Kidney epithelial cell (primary cell): ENCODE data around the gene LGI4. TPM values are rescaled to one million over a fixed set of nuclear protein-coding genes. Genes with fewer than 3 reads are reported as not detected.

Source experiments
- DNase-seq: peaks from one replicate; pipeline ENCODE4 v3.0.0-alpha.2; 2010; ENCODE audit warnings: low read depth
- H3K27me3 ChIP-seq: 2 replicates; pipeline ENCODE4 v1.6.0; 2011; ENCODE audit warnings: low read length; ENCODE audit not compliant: control insufficient read depth, insufficient read depth
- H3K36me3 ChIP-seq: 2 replicates; pipeline ENCODE4 v1.5.1; 2011; ENCODE audit warnings: low read length; ENCODE audit not compliant: control insufficient read depth, insufficient read depth
- H3K4me3 ChIP-seq: 2 replicates; pipeline ENCODE4 v1.5.1; 2011; ENCODE audit warnings: low read depth, mild to moderate bottlenecking, control low read depth, low read length
- total RNA-seq: library from RNA; depleted of rRNA; stranded (reverse); fragments of >200 nt; gene quantifications from 2 replicates; pipeline ENCODE4 v1.2.3, GENCODE V29; 2015
- TF ChIP-seq, protein P1 (sequence below): IDR thresholded peaks from 2 replicates; pipeline ENCODE4 v1.5.1; 2011; ENCODE audit warnings: mild to moderate bottlenecking, moderate library complexity, low read length, control low read depth, inconsistent platforms; ENCODE audit not compliant: insufficient read depth, poor library complexity, severe bottlenecking

The LGI4 gene
- total RNA-seq, 1 donor from 2014 or later: not detected

DNA sequence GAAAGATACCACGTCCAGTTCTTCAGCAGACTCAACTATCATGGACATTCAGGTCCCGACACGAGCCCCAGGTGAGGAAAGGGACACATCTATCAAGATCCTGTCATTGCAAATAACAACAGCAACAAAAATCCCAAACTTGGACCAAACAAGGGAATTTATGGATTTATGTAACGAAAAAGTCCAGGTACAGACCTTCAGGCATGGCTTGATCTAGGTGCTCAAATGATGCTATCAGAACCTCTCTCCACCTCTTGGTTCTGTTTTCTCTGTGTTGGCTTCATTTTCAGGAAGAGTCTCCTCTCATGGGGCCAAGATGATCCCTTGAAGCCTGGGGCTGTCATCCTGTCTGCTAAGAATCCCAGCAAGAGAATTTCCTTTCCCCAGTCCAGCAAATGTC, 22.6 kb upstream of the LGI4 start:
- no peaks in the 10 kb centered on the region for H3K36me3 ChIP-seq

DNA sequence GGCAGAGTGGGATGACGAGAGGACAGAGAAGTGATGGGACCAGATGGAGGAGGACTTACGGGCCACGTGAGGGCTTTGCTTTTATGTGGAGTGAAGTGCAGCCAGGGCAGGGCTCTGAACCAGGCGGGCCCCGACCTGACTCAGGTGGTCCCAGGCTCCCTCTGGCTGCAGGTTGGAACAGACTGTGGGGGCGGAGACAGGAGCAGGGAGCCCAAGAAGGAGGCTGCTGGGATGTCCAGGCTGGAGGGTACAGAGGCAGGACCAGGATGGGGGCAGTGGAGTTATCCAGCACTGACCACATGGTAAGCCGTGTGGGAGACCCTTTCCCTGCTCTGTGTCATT, 21.8 kb upstream of the LGI4 start:
- H3K36me3 ChIP-seq: no peaks in the 10 kb centered on the region
- peaks cover 3% of the 10 kb centered on the region for H3K27me3 ChIP-seq
- TF ChIP-seq, protein P1, sequence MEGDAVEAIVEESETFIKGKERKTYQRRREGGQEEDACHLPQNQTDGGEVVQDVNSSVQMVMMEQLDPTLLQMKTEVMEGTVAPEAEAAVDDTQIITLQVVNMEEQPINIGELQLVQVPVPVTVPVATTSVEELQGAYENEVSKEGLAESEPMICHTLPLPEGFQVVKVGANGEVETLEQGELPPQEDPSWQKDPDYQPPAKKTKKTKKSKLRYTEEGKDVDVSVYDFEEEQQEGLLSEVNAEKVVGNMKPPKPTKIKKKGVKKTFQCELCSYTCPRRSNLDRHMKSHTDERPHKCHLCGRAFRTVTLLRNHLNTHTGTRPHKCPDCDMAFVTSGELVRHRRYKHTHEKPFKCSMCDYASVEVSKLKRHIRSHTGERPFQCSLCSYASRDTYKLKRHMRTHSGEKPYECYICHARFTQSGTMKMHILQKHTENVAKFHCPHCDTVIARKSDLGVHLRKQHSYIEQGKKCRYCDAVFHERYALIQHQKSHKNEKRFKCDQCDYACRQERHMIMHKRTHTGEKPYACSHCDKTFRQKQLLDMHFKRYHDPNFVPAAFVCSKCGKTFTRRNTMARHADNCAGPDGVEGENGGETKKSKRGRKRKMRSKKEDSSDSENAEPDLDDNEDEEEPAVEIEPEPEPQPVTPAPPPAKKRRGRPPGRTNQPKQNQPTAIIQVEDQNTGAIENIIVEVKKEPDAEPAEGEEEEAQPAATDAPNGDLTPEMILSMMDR: no peak
- no peak overlapping the region for H3K4me3 ChIP-seq
- DNase-seq: no peak

More for the DNA sequence above, 22.6 kb upstream of the LGI4 start:
- TF ChIP-seq, protein P1: no peak
- Histone ChIP-seq H3K27me3 (peaks cover 3% of the 10 kb centered on the region), H3K4me3 (no peak overlapping the region)
- DNase-seq: no peak

DNA sequence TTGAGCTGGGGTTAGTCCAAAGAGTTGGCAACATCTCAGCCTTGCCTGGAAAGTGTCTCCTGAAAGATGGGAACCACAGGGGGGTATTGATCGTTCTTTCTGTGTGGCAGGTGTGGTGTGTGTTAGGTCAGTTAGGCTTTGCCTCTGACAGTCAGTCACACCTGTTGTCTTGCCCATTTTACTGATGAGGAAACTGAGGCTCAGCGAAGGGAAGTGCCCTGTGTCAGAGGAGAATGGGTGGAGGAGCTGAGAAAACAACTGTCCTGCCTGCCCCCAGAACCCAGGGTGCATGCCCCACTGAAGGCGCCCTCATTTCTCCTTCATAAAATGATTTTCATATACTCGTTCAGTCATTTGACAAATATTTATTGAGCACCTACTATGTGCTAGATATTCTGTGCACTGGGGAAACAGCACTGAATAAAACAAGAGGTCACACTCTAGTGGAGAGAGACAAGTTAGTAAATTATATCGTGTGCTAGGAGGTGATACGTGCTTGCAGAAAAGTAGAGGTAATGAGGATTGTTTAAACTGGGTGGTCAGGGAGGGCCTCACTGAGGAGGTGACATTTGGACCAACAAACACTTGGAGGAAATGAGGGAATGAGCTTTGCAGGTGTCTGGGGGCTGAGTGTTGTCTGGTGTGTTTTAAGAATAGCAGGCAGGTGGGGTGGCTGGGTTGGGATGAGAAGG, 21.3 kb upstream of the LGI4 start:
- TF ChIP-seq, protein P1: no peak
- Histone ChIP-seq H3K27me3 (peaks cover 3% of the 10 kb centered on the region), H3K36me3 (no peaks in the 10 kb centered on the region), H3K4me3 (no peak overlapping the region)
- no peak for DNase-seq

- TF ChIP-seq, protein P1: no peak
- no peak for DNase-seq
- peaks cover 3% of the 10 kb centered on the region for H3K27me3 ChIP-seq
- no peaks in the 10 kb centered on the region for H3K36me3 ChIP-seq
- peak overlapping the region; percentile 53 for H3K4me3 ChIP-seq
Observed at GRCh38 chr19:35155441-35155840, 20.6 kb upstream of the LGI4 start.

DNA sequence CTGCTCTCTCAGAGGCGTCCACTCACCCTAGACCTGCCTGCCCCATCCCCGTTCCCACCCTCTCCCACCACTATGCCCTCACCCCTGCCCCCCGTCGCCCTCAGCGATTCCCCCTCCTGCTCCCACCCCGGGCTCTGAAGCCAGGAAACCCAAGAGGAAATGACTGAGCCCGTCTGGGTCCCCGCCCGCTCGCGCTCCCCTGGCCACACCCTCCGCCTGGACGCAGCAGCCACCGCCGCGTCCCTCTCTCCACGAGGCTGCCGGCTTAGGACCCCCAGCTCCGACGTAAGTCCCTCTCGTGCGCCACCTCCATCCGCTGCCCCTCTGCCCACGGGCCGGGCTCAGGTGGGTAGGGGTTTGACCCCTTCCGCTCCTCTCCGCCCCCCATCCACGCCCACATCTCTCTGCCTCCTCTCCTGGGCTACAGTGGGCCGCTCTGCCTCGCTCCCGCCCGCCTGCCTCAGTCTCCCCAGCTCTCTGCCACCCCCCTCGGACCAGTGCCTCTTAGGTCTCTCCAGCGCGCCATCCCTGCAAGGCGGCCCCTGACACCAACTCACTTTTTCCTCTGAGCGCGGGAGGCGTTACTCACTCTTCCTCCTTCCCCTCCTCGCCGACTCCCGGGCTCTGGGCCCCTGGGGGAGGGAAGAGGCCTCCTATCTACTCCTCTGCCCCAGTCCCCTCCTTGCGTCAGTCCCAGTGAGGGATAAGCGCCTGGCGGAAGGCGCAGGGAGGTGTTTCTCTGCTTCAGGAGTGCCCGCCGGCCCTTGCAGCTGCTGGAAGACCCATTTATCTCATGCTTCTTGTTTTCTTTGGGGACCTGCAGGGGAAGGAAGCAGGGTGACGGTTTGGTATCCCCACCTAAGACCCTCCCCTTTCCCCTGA, 19.9 kb upstream of the LGI4 start, which contains the start of gene FXYD5:
TSS of gene FXYD5 (plus strand) at position 211 of the 882 bp plus-strand sequence. CDS start 816 bp downstream, outside the sequence.
- Histone ChIP-seq H3K36me3 (no peaks in the 10 kb centered on the region), H3K27me3 (peaks cover 3% of the 10 kb centered on the region), H3K4me3 (peak within 1 kb of the TSS; percentile 53)
- TF ChIP-seq, protein P1: peak; percentile 5
- no peak for DNase-seq
